ENCODE data around the gene GPAM. TPM values are rescaled to one million over a fixed set of nuclear protein-coding genes. Genes with fewer than 3 reads are reported as not detected.

GPAM gene
- total RNA-seq, 1 donor from 2014 or later: 22.2 TPM

GRCh38 chr10:112224933-112225529 is 41.5 kb upstream of the GPAM start:
- no peak overlapping the region for H3K4me3 ChIP-seq
- TF ChIP-seq CTCF (IDR thresholded peaks at IDR 0.05; ENCODE audit: borderline replicate concordance): no peak
- no peak overlapping the region for H3K27ac ChIP-seq (replicated peaks)
- H3K36me3 ChIP-seq: no peaks in the 10 kb centered on the region
- peaks cover 9% of the 10 kb centered on the region for H3K27me3 ChIP-seq (ENCODE audit: low read depth)
- H3K9me3 ChIP-seq (replicated peaks): peaks cover 10% of the 10 kb centered on the region
- no peak for DNase-seq
- intact Hi-C loops (cut with micrococcal nuclease): no loop called here
- no peaks in the 10 kb centered on the region for H3K4me1 ChIP-seq

GRCh38 chr10:112223725-112224124 is 40.2 kb upstream of the GPAM start:
- DNase-seq: no peak
- intact Hi-C loops (cut with micrococcal nuclease): no loop called here
- Histone ChIP-seq H3K4me3 (no peak overlapping the region), H3K27me3 (ENCODE audit: low read depth) (peaks cover 9% of the 10 kb centered on the region), H3K36me3 (no peaks in the 10 kb centered on the region), H3K9me3 (replicated peaks) (peaks cover 17% of the 10 kb centered on the region), H3K27ac (replicated peaks) (no peak overlapping the region), H3K4me1 (no peaks in the 10 kb centered on the region)
- no peak for TF ChIP-seq CTCF (IDR thresholded peaks at IDR 0.05; ENCODE audit: borderline replicate concordance)

GRCh38 chr10:112222799-112223198 is 39.2 kb upstream of the GPAM start:
- intact Hi-C loops (cut with micrococcal nuclease): no loop called here
- no peak for TF ChIP-seq CTCF (IDR thresholded peaks at IDR 0.05; ENCODE audit: borderline replicate concordance)
- Histone ChIP-seq H3K9me3 (replicated peaks) (peaks cover 17% of the 10 kb centered on the region), H3K36me3 (no peaks in the 10 kb centered on the region), H3K4me3 (no peak overlapping the region), H3K27ac (replicated peaks) (no peak overlapping the region), H3K4me1 (no peaks in the 10 kb centered on the region), H3K27me3 (ENCODE audit: low read depth) (peaks cover 9% of the 10 kb centered on the region)
- DNase-seq: no peak

GRCh38 chr10:112221545-112221944 is 38.0 kb upstream of the GPAM start:
- no peak for TF ChIP-seq CTCF (IDR thresholded peaks at IDR 0.05; ENCODE audit: borderline replicate concordance)
- H3K27me3 ChIP-seq (ENCODE audit: low read depth): peaks cover 14% of the 10 kb centered on the region
- intact Hi-C loops (cut with micrococcal nuclease): no loop called here
- H3K9me3 ChIP-seq (replicated peaks): peaks cover 17% of the 10 kb centered on the region
- no peak overlapping the region for H3K27ac ChIP-seq (replicated peaks)
- no peaks in the 10 kb centered on the region for H3K4me1 ChIP-seq
- H3K4me3 ChIP-seq: no peak overlapping the region
- H3K36me3 ChIP-seq: no peaks in the 10 kb centered on the region
- no peak for DNase-seq

DNA sequence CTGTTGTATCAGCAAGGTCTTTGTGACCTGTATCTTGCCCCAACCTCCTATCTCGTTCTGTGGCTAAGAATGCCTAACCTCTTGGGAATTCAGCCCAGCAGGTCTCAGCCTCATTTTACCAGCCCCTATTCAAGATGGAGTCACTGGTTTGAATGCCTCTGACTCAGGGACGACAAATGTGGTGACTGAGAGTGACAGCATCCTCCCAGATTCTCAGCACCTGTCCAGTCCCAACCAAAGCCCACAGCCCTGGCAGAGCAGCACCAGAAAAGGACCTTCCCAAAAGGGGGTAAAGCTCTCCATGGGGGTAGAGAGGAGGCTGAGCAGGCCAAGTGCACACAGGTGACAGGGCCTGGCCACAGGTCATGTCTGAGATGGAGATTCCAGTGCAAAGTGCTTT is 35.4 kb upstream of the GPAM start:
- Histone ChIP-seq H3K27me3 (ENCODE audit: low read depth) (peaks cover 9% of the 10 kb centered on the region), H3K27ac (replicated peaks) (no peak overlapping the region), H3K4me3 (no peak overlapping the region), H3K9me3 (replicated peaks) (peaks cover 17% of the 10 kb centered on the region), H3K4me1 (no peaks in the 10 kb centered on the region), H3K36me3 (no peaks in the 10 kb centered on the region)
- no peak for DNase-seq
- no peak for TF ChIP-seq CTCF (IDR thresholded peaks at IDR 0.05; ENCODE audit: borderline replicate concordance)
- intact Hi-C loops (cut with micrococcal nuclease): no loop called here
